HG02642 (cell line): Measurements from ENCODE around the gene LRRC28.

Experiments used
- ATAC-seq: cut with Tn5 transposase; IDR thresholded peaks from one replicate; pipeline ENCODE4 v1.9.1; 2021; ENCODE audit warnings: mild to moderate bottlenecking; ENCODE audit not compliant: unreplicated experiment, poor library complexity

Gene LRRC28

GRCh38 chr15:99333981-99334380 lies 82.7 kb downstream of the LRRC28 start:
- ATAC-seq = no peak

- no peak for ATAC-seq
Observed at GRCh38 chr15:99335508-99335907, 84.2 kb downstream of the LRRC28 start.

GRCh38 chr15:99336794-99337193 lies 85.5 kb downstream of the LRRC28 start:
- ATAC-seq = no peak

GRCh38 chr15:99340347-99340746 lies 89.1 kb downstream of the LRRC28 start:
- ATAC-seq = no peak

- ATAC-seq = no peak
Observed at GRCh38 chr15:99341786-99342185, 90.5 kb downstream of the LRRC28 start.

GRCh38 chr15:99343208-99343607 lies 91.9 kb downstream of the LRRC28 start:
- no peak for ATAC-seq

GRCh38 chr15:99343881-99344551 lies 92.7 kb downstream of the LRRC28 start:
- ATAC-seq = no peak

GRCh38 chr15:99344639-99345038 lies 93.4 kb downstream of the LRRC28 start:
- no peak for ATAC-seq

- no peak for ATAC-seq
Observed at GRCh38 chr15:99345242-99345641, 94.0 kb downstream of the LRRC28 start.

GRCh38 chr15:99345832-99346462 lies 94.7 kb downstream of the LRRC28 start:
- ATAC-seq = peak; percentile 44

- no peak for ATAC-seq
Observed at GRCh38 chr15:99347574-99347973, 96.3 kb downstream of the LRRC28 start.

GRCh38 chr15:99348412-99348811 lies 97.1 kb downstream of the LRRC28 start:
- no peak for ATAC-seq

- no peak for ATAC-seq
Observed at GRCh38 chr15:99350408-99350807, 99.1 kb downstream of the LRRC28 start.

- no peak for ATAC-seq
Observed at GRCh38 chr15:99359769-99360168, 108.5 kb downstream of the LRRC28 start.

GRCh38 chr15:99361545-99362185 lies 110.4 kb downstream of the LRRC28 start:
- ATAC-seq = no peak

- ATAC-seq = peak; percentile 87
Observed at GRCh38 chr15:99365242-99365641, 114.0 kb downstream of the LRRC28 start.

GRCh38 chr15:99366013-99366412 lies 114.7 kb downstream of the LRRC28 start:
- no peak for ATAC-seq

GRCh38 chr15:99368743-99369142 lies 117.5 kb downstream of the LRRC28 start:
- ATAC-seq = no peak

- ATAC-seq = no peak
Observed at GRCh38 chr15:99369196-99369595, 117.9 kb downstream of the LRRC28 start.

- peak; percentile 88 for ATAC-seq
Observed at GRCh38 chr15:99371180-99372103, 120.2 kb downstream of the LRRC28 start.
